Measurements from ENCODE around the gene SEC16B.

The SEC16B gene

DNA sequence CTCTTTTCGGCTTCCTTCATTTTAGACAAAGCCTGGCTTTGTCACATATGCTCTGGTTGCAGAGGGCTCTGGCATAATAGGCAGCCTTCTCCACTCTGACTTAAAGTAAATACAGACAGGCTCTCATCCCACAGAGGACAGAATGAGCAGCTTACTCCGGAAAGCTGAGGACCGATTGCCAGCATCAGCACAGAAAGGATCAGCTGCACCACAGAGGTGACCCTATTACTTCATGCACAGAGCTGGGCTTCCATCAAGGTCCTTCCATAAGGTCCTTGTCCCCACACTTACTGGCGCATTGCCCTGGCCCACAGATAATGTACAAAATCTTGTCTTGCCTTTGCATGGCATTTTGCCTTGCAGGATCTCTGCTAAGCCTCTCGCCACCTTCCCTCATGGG lies 67.6 kb downstream of the SEC16B start:
- DNase-seq (ENCODE audit: low spot score) = no peak

DNA sequence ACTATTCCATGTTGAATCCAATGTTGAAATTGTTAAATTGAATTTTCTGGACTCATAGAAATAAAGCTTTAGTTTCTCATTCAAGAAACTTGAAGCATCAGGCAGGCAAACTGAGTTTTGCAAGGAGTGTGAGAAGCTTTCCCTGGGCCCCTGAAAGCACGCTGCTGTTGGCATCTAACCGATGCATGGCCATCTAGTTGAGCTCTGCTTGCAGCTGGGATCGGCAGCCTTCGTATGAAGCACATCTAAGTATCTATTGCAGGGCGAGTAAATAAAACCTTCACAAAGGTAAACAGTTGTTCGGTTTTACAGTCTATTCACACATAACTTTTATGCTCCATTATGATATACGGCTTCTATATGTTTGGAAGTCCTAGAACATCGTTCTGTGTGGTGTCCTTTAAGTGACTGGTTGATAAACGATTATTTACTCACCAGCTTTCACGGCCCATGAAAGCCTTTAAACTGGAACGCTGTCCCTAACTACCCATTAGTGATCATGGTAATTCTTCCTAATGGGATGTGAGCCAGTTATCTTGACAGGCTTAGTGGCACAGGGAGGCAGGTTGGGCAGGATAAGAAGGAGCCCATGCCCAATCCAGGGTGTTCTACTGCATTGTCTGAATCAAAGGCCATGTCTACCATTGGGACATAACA lies 71.7 kb downstream of the SEC16B start:
- no peak for DNase-seq (ENCODE audit: low spot score)

DNA sequence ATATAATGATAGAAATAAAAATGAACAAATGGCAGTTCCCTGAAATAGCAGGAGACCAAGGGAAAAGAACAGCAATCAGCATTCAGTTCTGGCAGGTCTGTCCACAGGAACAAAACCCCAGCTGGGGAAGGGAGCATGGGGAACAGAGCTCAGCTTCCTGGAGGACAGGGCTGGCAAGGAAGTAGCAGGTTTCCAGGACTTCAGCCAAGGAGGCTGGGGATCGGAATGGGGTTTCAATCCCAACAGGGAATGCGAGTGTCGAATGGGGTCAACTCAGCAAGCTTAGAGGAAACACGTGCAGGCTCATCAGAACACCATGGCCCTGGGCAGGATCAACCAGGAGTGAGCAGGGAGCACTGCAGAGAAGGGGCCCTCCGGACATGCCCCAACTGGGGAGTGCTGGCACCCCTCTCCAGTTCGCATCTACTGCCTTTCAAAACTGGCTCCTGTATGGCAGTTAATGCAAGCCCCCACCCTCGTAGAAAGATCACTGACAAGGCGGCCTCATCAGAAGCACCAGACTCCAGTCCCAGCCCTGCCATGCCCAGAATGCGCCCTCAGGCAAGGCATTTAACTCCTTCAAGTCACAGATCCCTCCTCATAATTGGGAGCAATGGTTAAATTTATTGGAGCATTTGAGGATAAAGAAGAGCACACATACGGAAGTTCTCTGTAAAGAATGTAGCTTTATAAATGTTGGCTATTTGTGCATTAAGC lies 72.4 kb downstream of the SEC16B start:
- DNase-seq (ENCODE audit: low spot score) = no peak
